ENCODE measurements around the gene ERFL.

The ERFL gene

DNA sequence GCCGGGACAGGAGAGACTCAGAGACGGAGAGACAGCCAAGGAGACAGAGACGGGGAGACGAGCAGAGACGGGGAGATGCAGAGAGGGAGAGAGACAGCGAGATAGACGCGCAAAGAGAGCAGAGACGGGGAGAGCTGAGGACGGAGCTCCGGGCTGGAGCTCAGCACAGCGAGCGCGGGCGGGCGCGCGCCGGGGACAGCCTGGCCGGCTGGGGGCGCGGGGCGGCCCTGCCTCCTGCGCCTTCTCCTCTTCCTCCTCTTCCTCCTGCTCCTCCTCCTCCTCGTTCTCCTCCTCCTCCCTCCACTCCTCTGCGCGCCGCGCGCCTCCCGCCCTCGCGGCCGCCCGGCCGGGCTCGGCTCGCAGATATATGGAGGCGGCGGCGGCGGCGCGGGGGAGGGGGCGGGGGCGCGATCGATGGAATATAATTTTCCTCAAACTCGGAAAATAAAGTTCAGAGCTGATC is at the start of gene ERFL:
Gene ERFL, minus strand, starts transcription at position 229 of the 463 bp plus-strand sequence. CDS start 15,530 bp downstream, outside the sequence.
- DNase-seq (ENCODE audit: low spot score), result no peak

DNA sequence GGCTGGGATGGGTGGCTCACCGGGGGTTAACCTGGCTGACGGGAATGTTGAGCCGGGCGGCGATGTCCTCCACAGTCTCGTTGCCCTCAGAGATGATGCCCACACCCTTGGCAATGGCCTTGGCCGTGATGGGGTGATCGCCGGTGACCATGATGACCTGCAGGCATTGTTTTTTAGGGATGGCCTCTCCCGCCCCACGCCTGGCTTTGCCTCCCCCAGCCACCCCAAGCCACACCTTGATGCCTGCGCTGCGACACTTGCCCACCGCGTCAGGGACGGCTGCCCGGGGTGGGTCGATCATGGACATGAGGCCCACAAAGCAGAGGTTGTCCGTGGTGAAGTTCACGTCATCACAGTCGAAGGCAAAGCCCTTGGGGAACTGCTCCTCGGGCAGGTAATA is 49.7 kb upstream of the ERFL start:
- DNase-seq (ENCODE audit: low spot score), result no peak

DNA sequence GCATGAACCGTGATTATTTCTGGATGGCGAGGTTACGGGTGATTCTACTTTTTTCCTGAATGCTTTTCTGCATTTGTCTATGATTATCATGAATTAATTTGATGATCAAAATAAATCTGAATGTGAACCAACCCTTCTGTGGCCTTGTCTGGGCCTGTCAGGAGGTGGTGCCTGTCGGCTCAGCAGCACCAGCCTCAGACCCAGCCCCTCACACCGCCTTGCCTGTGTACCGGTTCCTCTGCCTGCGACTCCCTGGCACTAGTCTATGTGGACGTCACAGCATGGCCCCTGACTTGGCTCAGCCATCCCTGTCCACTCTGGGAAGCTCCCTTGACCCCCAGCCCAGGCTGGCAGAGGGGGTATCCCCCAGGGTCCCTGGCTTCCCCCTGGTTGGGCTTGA is 46.4 kb upstream of the ERFL start:
- no peak for DNase-seq (ENCODE audit: low spot score)

DNA sequence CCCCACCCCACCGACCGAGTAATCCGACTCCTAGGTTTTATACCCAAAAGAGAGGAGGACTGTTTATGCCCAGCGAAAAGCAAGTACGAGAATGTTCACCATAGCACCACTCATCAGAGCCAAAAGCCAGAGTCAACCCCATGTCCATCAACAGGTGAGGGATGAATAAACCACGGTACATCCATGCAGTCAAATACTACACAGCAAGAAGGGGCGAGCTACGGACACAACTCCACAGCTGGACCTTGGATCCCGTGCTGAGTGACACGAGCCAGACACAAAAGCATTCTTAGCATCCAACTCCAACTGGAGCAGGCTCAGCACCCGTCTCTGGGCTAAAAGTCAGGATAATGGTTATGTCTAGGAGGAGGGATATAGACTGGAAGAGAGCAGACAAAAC is 43.1 kb upstream of the ERFL start:
- DNase-seq (ENCODE audit: low spot score), result no peak

DNA sequence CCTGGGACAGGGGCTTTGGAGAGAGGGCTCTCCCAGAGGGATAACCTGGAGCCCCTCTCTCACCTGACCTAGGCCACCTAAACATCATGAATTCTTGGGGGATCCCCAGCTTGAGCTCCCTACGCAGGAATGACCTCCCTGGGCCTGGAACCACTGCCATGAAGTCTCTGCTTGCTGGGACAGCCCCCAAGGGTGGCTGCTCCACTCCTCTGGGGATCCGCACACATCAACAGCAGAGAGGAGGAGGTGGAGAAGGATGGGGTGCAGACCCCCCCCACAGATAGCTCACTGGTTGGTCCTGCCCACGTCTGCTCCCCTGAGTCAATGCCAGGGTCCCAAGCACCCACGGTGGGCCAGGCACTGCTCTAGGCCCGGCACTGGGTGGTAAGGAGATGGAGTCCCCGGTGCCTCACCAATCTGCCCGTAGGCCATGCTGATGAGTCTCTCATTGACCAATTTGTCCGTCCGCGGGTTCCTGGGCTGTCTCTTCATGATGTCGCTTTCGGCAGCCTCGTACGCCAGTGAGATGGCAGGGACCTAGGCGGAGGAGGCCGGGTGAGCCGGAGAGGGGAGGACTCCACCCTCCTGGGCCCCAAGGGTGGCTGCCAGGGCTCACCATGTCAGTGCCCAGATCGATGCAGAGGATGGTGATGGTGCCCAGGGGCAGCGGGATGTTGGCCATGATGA is 41.7 kb upstream of the ERFL start:
- no peak for DNase-seq (ENCODE audit: low spot score)

DNA sequence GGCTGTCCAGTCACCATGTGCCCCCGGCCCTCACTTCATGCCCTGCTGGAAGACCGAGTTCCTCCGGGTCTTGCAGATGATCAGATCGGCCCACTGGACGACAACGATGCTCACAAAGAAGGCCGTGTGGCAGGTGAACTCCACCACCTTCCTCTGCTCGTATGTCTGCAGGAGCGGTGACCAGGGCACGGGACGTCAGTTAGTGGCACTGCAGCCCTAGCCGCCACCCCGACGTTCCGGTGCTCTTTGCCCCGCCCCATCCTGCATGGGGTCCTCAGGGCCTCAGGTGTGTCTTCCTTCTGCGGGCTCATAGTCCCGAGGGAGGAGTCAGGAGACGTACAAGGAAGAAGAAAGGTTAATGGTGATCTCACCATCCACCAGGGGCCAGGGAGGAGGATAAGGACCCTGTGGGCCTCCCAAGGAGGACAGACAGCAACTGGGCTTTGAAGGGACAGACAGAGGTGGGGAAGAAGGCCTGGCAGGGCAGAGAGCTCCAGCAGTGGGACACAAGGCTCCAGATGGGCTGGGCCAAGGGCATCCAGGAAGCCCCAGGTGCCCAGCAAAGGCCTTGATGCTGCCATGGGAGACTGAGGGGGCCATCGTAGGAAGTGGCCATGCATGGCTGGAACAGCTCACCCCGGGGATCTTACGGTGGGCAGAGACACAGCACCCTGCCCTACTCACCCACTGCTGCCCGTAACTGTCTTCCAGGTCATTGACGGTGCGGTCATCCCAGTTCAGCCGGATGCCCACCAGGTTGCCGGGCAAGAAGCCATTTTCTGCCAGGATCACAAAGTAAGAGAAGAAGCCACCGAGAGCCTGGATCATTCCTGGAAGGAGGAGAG is 40.7 kb upstream of the ERFL start:
- DNase-seq (ENCODE audit: low spot score), result no peak

DNA sequence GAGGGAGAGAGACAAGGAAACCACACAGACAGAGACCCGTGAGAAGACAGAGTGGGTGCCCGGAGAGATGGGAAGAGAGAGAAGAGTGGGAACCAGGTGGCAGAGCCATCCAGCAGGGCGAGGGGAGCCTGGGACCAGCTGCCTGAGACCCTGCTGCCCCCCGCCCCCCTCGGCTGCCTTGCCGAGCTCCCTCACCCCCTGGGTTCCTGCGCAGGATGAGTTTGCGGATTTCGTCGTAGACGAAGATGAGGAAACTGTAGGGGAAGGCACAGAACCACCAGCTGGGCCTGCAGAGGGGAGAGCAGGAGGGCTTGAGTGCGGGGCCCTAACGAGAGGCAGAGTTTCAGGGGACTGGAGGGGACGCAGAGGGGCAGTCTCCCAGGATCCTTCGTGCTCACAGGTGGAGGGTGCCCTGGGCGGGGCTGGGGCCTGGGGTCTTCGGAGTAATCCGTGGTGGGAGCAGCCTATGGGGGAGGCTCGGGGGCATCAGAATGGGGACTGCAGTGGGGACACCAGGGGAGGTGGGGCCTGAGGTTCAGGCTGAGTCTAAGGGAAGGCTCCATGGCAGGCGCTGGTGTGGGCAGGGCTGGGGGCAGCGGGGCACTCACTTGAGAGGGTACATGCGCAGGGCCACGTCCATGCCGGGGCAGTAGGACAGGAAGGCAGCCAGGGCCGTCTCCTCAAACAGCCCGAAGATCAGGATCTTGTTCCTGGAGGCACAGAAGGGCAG is 39.0 kb upstream of the ERFL start:
- no peak for DNase-seq (ENCODE audit: low spot score)

DNA sequence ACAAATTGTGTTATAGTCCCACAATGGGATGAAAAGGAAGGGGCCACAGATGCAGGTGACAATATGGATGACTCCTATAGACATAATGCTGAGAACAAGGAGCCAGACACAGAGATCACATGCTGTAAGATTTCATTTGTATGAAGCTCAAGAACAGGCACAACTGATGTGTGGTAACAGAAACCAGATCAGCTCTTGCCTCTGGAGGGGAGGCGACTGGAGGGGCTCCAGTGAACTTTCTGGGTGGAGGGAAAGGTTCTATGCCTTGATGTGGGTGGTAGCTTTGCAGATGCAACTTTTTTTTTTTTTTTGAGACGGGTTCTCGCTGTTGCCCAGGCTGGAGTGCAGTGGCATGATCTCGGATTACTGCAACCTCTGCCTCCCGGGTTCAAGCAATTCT is 36.9 kb upstream of the ERFL start:
- no peak for DNase-seq (ENCODE audit: low spot score)

DNA sequence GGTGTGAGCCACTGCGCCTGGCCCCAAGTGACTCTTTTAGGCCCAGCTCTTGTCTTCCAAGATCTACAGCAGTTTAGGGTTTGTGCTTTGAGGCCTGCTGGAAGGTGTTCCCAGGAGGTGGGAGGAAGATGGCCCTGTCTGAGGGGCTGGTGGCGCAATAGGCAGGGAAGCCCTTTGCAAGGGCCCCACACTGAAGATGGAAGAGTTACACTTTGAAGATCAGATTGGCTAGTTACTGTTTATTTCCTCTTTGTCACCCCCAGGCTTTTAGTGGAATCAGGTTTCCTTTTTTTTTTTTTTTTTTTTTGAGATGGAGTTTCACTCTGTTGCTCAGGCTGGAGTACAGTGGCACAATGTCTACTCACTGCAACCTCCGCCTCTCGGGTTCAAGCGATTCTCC is 32.7 kb upstream of the ERFL start:
- DNase-seq (ENCODE audit: low spot score), result no peak

DNA sequence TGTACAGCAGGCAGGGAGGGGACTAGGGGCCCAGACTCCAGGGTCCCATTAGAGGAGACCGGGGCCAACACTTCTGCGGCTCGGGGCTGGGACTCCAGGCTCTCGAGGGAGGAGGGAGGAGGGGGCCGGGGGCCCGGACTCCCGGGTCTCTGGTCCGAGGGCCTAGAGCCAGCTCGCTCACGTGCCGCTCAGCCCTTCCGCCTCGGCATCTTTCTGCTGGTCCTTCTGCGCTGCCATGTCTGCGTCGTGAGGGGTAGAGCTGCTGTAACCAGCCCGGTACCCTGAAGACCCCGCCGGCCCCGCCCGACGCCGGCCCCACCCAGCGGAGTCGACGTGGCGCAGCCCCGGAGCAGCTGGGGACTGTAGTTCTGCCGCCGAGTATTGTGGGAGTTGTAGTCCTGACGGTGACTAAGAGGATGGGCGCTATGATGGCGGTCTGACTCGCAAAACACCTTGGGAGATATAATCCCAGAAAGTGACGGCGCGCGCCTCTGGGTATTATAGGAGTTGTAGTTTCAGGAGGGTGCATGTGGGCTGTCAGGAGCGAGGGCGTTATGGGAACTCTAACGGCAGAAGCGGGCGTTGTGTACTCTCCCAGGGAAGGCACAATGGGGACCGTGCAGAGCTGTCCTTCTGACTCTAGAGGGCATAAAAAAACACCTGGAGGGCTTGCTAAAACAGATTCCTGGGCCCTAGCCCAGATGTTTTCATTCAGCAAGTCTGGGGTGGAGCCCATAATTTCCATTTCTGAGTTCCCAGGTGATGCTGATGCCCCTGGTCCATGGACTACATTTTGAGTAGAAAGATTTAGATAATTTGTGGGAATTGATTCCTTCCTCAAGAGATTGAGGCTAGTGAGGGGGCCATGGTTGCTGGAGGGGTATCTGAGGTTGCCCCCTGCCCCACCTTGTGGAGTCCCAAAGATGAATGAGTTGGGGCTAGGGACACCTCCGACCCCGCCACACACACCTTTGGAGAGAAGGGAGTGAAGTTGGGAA is 31.1 kb upstream of the ERFL start, which contains the start of gene RABAC1:
Gene RABAC1, minus strand, starts transcription at position 266 of the 998 bp plus-strand sequence. Its CDS starts 29 bp downstream, at position 237.
- DNase-seq (ENCODE audit: low spot score), result peak; percentile 93

DNA sequence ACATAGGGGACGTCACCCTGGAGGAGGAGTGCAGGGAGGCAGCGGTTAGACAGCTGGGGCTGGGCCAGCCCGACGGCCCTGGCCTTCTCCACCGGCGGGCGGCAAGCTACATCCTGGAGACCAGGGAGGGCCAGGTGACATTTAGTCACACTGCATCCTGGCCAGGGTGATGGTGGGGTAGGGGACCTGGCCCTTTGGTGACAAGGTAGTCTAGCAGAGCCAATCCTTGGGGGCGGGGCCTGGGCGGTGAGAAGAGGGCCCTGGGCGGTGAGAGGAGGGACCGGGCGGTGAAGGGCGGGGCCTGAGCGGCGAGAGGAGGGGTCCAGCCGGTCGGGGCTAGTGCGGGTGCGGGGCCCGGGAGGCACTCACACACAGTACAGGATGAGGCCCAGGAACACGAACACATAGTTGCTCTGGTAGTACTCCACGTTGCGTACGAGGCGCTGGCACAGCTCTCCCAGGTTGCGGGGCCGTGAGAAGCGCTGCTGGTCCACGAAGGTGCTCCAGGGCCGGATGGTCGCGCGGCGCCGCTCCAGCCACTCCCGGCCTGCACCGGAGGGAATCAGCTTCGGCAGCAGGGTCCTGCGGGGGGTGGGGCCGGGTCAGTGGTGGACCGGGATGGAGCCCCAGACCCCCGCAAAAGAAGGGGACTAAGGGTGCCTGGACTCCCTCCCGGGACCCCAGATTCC is 30.3 kb upstream of the ERFL start:
- peak; percentile 79 for DNase-seq (ENCODE audit: low spot score)

DNA sequence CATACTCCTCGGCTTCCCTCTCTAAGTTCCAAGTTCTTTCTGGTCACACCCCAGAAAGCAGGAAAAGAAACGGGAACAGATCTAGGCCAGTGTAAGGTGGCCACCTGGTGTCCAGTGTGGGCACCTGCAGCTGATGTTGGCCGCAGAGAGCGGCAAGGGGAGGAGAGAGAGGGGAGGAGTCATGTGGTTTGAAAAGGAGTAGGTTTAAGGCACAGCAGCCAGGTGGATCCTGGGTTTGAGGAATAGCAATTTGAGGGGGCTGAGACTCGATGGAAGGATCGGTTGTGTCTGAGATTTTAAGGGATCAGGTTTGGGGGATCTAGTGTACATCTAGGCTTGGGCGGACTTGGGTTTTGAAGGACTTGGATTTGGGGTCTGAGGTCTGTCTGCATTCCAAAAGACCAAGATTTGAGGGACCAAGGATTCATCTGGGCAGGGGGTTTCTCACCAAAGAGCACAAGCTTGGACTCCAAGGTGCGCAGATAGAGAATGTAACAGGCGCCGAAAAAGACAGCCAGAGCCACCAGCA is 29.7 kb upstream of the ERFL start:
- DNase-seq (ENCODE audit: low spot score), result peak; percentile 58

DNA sequence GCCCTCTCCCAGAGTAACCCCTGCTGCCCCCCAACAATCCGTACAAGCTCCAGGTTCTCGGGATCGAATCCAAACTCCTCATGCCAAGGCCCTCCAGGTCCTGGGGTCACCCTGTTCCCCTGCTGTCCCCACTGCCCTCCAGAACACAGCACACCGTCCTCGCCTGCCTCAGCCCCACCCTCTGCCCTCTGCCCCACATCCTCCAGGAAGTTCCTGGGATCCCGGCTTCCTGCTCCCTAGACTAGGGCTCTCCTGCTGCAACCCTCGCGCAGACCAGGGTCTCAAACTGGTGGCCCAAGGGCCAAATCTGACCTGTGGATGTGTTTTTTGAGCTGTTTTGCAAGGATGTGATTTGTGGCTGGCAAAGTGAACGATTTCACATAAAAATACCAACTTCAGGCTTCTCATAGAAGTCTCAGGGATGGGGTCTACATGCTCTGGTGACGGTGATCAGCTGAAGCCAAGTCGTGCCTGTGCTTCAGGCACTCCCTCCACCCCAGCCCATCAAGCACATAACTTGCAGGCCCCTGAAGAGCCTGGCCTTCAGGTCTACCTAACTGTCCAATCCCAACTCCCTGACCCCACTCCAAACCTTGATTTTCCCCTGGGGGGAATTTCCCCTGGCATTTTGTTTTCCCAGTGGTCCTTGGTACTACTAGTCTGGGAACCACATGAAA is 29.1 kb upstream of the ERFL start:
- DNase-seq (ENCODE audit: low spot score), result no peak

DNA sequence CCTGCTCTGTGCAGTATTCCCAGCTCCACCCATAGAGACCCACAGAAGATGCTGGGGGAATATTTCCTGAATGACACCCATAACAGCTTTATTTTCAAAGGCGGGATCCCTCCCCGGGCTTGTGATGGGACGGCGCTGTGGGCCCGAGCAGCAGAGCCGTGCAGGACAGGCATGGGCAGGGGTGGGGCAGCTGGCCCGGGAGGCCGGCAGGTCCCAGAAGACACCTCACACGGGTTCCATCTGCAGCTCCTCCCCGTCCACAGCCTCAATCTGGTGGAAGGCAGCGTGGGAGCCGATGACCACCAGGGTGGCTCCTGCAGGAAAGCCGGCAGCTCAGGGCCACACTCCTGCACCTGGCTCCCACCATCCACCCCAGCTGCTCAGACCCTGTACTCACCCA is 28.4 kb upstream of the ERFL start:
- DNase-seq (ENCODE audit: low spot score), result no peak

DNA sequence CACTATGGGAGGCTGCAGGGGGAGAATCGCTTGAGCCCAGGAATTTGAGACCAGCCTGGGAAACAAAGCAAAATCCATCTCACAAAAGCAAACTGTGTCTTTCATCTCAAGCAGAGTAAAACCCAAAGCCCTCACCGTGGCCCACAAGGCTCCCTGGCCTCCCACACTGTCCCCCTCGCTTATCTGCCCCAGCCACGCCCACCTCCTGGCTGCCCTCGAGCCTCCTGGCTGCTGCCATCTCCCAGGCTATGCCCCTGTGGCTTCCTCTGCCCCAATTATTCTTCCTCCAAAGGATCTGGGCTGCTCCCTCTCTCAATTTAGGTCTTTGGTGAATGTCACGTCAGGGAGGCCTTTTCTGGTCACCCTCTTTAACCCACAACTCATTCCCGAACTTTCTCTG is 27.3 kb upstream of the ERFL start:
- no peak for DNase-seq (ENCODE audit: low spot score)

DNA sequence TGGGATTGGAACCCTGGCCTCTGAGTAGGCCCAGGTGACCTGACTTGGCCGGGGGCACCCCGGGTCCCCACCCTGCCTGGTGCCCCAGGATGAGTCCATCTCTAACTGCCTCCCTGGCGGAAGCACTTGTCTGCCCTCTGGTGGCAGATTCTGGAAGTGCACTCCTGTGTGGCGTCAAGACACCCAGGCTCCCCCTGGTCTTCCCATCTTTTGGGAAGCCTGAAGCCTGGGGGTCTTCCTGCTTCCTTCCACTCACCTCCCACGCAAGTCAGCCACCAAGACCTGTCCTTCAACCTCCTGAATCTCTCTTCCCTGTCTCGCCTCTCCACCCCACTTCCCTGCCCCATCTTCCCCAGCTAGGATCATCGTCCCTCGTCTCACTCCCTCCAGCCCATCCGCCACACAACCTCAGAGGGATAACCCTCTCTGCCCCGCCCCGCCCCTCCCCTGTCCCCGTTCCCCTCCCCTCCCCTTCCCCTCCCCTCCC is 23.5 kb upstream of the ERFL start:
- DNase-seq (ENCODE audit: low spot score), result peak; percentile 86

DNA sequence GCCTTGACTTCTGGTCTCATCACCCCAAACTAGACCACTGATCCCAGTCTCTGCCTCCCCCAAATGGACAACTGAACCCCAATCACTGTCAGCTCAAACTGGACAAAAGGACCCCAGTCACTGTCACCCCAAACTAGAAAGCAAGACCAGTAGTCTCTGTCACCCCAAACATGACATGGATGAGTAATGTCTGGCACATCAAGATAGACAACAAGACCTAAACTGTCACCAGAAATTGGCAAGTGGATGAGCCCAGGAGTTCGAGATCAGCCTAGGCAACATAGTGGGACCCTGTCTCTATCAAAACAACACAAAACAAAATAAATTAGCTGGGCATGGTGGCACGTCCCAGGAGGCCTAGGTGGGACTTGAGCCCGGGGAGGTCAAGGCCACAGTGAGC is 18.8 kb upstream of the ERFL start:
- no peak for DNase-seq (ENCODE audit: low spot score)

DNA sequence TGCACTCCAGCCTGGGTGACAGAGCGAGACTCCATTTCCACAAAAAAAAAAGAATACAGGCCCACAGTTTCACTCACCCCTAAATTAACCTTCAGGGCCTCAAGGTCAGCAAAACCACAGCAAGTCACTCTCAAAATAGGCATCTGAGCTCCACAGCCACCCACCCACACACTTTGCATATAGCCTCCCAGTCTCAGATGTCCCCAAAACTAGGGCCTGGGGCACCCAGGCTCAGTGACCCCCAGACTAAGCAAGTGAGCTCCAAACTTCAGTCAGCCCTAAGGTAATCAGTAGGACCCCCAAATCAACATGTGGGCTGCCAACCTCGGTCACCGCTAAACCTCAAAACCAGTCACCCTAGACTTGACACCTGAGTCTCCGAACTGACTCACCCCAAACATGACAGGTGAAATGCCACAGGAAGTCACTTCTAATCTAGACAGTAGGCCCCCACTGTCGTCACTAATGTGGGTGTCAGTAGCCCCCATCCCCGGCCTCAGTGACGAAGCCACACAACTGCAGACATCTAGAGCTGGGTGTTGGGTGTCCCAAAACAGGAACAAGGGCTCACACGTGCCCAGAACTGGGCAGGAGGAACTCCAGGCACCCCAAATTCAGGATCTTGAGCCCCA is 17.0 kb upstream of the ERFL start:
- peak; percentile 77 for DNase-seq (ENCODE audit: low spot score)

DNA sequence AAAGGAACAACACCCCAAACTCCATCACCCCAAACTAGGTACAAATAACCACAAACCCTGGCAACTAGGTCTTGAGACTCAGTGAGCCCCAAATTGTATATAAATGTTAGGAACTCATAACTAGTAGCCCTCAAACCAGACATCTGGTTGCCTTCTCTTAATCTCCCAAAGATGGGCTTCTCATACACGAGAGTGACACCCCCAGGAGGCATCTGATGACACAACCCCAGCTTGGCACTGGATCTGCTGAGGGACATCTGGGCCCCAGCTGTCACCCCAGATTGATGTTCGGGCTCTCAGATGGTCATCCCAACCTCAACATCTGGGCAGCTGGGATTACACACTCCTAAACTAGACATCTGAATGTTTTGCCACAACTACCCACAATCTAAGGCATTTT is 16.1 kb upstream of the ERFL start:
- DNase-seq (ENCODE audit: low spot score), result no peak

Data from activated CD4-positive, alpha-beta T cell treated with anti-CD3 and anti-CD28 coated beads, Interleukin-2, Interleukin-4, amounts not matched to agents 100 ng/mL and 50 ng/mL, durations not matched to agents 16 hours and 8 hours (primary cell).